ENCODE results near the gene TMEM44.

DNA sequence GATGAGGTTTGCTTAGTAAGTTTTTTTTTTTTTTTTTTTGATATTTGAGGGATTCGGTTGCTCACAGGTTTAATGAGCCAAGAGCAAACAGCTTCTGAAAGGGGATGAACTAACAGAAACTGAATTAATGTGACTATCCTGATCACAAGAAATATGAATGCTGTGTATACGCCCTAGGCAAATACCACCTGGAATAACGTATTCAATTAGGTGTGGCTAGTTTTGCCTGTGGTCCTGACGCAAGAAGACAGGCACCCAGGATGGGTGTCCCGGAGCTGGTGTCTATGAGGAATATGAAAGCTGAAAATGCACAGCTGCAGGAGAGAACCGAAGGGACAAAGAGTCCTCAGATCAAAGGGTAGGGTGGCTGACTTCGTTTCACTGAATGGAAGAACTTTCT lies 24.2 kb upstream of the TMEM44 start:
- TF ChIP-seq, protein P1, sequence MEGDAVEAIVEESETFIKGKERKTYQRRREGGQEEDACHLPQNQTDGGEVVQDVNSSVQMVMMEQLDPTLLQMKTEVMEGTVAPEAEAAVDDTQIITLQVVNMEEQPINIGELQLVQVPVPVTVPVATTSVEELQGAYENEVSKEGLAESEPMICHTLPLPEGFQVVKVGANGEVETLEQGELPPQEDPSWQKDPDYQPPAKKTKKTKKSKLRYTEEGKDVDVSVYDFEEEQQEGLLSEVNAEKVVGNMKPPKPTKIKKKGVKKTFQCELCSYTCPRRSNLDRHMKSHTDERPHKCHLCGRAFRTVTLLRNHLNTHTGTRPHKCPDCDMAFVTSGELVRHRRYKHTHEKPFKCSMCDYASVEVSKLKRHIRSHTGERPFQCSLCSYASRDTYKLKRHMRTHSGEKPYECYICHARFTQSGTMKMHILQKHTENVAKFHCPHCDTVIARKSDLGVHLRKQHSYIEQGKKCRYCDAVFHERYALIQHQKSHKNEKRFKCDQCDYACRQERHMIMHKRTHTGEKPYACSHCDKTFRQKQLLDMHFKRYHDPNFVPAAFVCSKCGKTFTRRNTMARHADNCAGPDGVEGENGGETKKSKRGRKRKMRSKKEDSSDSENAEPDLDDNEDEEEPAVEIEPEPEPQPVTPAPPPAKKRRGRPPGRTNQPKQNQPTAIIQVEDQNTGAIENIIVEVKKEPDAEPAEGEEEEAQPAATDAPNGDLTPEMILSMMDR (IDR thresholded peaks at IDR 0.05) = no peak
- TF ChIP-seq, protein P2, sequence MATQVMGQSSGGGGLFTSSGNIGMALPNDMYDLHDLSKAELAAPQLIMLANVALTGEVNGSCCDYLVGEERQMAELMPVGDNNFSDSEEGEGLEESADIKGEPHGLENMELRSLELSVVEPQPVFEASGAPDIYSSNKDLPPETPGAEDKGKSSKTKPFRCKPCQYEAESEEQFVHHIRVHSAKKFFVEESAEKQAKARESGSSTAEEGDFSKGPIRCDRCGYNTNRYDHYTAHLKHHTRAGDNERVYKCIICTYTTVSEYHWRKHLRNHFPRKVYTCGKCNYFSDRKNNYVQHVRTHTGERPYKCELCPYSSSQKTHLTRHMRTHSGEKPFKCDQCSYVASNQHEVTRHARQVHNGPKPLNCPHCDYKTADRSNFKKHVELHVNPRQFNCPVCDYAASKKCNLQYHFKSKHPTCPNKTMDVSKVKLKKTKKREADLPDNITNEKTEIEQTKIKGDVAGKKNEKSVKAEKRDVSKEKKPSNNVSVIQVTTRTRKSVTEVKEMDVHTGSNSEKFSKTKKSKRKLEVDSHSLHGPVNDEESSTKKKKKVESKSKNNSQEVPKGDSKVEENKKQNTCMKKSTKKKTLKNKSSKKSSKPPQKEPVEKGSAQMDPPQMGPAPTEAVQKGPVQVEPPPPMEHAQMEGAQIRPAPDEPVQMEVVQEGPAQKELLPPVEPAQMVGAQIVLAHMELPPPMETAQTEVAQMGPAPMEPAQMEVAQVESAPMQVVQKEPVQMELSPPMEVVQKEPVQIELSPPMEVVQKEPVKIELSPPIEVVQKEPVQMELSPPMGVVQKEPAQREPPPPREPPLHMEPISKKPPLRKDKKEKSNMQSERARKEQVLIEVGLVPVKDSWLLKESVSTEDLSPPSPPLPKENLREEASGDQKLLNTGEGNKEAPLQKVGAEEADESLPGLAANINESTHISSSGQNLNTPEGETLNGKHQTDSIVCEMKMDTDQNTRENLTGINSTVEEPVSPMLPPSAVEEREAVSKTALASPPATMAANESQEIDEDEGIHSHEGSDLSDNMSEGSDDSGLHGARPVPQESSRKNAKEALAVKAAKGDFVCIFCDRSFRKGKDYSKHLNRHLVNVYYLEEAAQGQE (IDR thresholded peaks at IDR 0.05; ENCODE audit: insufficient read depth in 1 of 2, low read depth in 2 of 2, low read length in 1 of 2) = no peak
- TF ChIP-seq SIN3A (IDR thresholded peaks at IDR 0.05; ENCODE audit: borderline replicate concordance, insufficient read depth, low read depth, low read length) = no peak
- TF ChIP-seq TCF7L2 (IDR thresholded peaks at IDR 0.05; ENCODE audit: low read depth, low read length) = no peak
- no peak for TF ChIP-seq POLR2AphosphoS5 (IDR thresholded peaks at IDR 0.05; ENCODE audit: low read depth, low read length)
